Glomerular endothelial cell (primary cell): Measurements from ENCODE around the gene ERICH6B. TPM values are rescaled to one million over a fixed set of nuclear protein-coding genes. Genes with fewer than 3 reads are reported as not detected.

Experiments
- DNase-seq: peaks from one replicate; pipeline ENCODE4 v3.0.0-alpha.2; 2011; ENCODE audit warnings: low read depth, low spot score; ENCODE audit errors: extremely low read depth
- total RNA-seq: library from RNA; depleted of rRNA; stranded (reverse); fragments of >200 nt; gene quantifications from 2 replicates; pipeline ENCODE4 v1.2.3, GENCODE V29; 2015

ERICH6B gene
- total RNA-seq, 1 donor from 2014 or later = not detected

GRCh38 chr13:45508776-45509175, 106.8 kb downstream of the ERICH6B start:
- DNase-seq = no peak

- DNase-seq = no peak
Observed at GRCh38 chr13:45506811-45507210, 108.7 kb downstream of the ERICH6B start.

GRCh38 chr13:45503658-45504057, 111.9 kb downstream of the ERICH6B start:
- DNase-seq = no peak

GRCh38 chr13:45501175-45501526, 114.4 kb downstream of the ERICH6B start:
- DNase-seq = no peak

GRCh38 chr13:45500492-45501174, 114.9 kb downstream of the ERICH6B start:
- DNase-seq = no peak

- DNase-seq = no peak
Observed at GRCh38 chr13:45496942-45497341, 118.6 kb downstream of the ERICH6B start.

GRCh38 chr13:45492538-45492937, 123.0 kb downstream of the ERICH6B start:
- DNase-seq = no peak

Other genes starting within 250 kb of the ERICH6B start
- 10.5 and 15.9 TPM in 2 replicates for gene SLC25A30, start 197.4 kb downstream of the ERICH6B start, total RNA-seq
- 15.3 and 21.9 TPM in 2 replicates for gene COG3, start 150.8 kb downstream of the ERICH6B start, total RNA-seq
- not detected in 2 replicates for gene CBY2, start 86.6 kb upstream of the ERICH6B start, total RNA-seq
- 0.10 TPM in 1 of 2 replicates, not detected in the other for gene SIAH3, start 236.0 kb upstream of the ERICH6B start, total RNA-seq